Measurements from ENCODE around the gene CAMK2B.

CAMK2B gene

GRCh38 chr7:44306606-44307005 lies 18.8 kb downstream of the CAMK2B start:
- no peak overlapping the region for H3K27ac ChIP-seq (ENCODE audit: low read depth, low read length)
- no peak overlapping the region for H3K9ac ChIP-seq (ENCODE audit: low read length)
- H3K27me3 ChIP-seq (ENCODE audit: control insufficient read depth in 1 of 2, insufficient read depth in 2 of 2, low read length in 2 of 2), result peaks cover 0 to 18% of the 10 kb centered on the region in 2 donors
- no peaks in the 10 kb centered on the region for H3K36me3 ChIP-seq (ENCODE audit: insufficient read depth, low read length)
- H3K4me3 ChIP-seq (ENCODE audit: low read depth in 1 of 2, low read length in 2 of 2), result no peak overlapping the region
- no peaks in the 10 kb centered on the region for H3K9me3 ChIP-seq (ENCODE audit: low read length)
- no peaks in the 10 kb centered on the region for H3K4me1 ChIP-seq (ENCODE audit: insufficient read depth, low read length)

- Histone ChIP-seq H3K9me3 (ENCODE audit: low read length) (no peaks in the 10 kb centered on the region), H3K4me1 (ENCODE audit: insufficient read depth, low read length) (no peaks in the 10 kb centered on the region), H3K27ac (ENCODE audit: low read depth, low read length) (no peak overlapping the region), H3K4me3 (ENCODE audit: low read depth in 1 of 2, low read length in 2 of 2) (no peak overlapping the region), H3K27me3 (ENCODE audit: control insufficient read depth in 1 of 2, insufficient read depth in 2 of 2, low read length in 2 of 2) (peaks cover 0 to 15% of the 10 kb centered on the region in 2 donors), H3K9ac (ENCODE audit: low read length) (no peak overlapping the region), H3K36me3 (ENCODE audit: insufficient read depth, low read length) (no peaks in the 10 kb centered on the region)
Observed at GRCh38 chr7:44305564-44306507, 19.6 kb downstream of the CAMK2B start.

- peaks cover 11 to 15% of the 10 kb centered on the region in 2 donors for H3K27me3 ChIP-seq (ENCODE audit: control insufficient read depth in 1 of 2, insufficient read depth in 2 of 2, low read length in 2 of 2)
- no peak overlapping the region for H3K9ac ChIP-seq (ENCODE audit: low read length)
- no peaks in the 10 kb centered on the region for H3K36me3 ChIP-seq (ENCODE audit: insufficient read depth, low read length)
- no peak overlapping the region for H3K27ac ChIP-seq (ENCODE audit: low read depth, low read length)
- H3K4me3 ChIP-seq (ENCODE audit: low read depth in 1 of 2, low read length in 2 of 2), result no peak overlapping the region
- no peaks in the 10 kb centered on the region for H3K4me1 ChIP-seq (ENCODE audit: insufficient read depth, low read length)
- H3K9me3 ChIP-seq (ENCODE audit: low read length), result no peaks in the 10 kb centered on the region
Observed at GRCh38 chr7:44294325-44295069, 30.9 kb downstream of the CAMK2B start.

GRCh38 chr7:44293561-44294324 lies 31.7 kb downstream of the CAMK2B start:
- Histone ChIP-seq H3K9ac (ENCODE audit: low read length) (no peak overlapping the region), H3K9me3 (ENCODE audit: low read length) (no peaks in the 10 kb centered on the region), H3K27me3 (ENCODE audit: control insufficient read depth in 1 of 2, insufficient read depth in 2 of 2, low read length in 2 of 2) (peaks cover 11 to 15% of the 10 kb centered on the region in 2 donors), H3K4me1 (ENCODE audit: insufficient read depth, low read length) (no peaks in the 10 kb centered on the region), H3K27ac (ENCODE audit: low read depth, low read length) (no peak overlapping the region), H3K4me3 (ENCODE audit: low read depth in 1 of 2, low read length in 2 of 2) (no peak overlapping the region), H3K36me3 (ENCODE audit: insufficient read depth, low read length) (no peaks in the 10 kb centered on the region)

- Histone ChIP-seq H3K4me3 (ENCODE audit: low read depth in 1 of 2, low read length in 2 of 2) (no peak overlapping the region), H3K27me3 (ENCODE audit: control insufficient read depth in 1 of 2, insufficient read depth in 2 of 2, low read length in 2 of 2) (peaks cover 11 to 15% of the 10 kb centered on the region in 2 donors), H3K27ac (ENCODE audit: low read depth, low read length) (no peak overlapping the region), H3K4me1 (ENCODE audit: insufficient read depth, low read length) (no peaks in the 10 kb centered on the region), H3K9ac (ENCODE audit: low read length) (no peak overlapping the region), H3K9me3 (ENCODE audit: low read length) (no peaks in the 10 kb centered on the region), H3K36me3 (ENCODE audit: insufficient read depth, low read length) (no peaks in the 10 kb centered on the region)
Observed at GRCh38 chr7:44292876-44293560, 32.4 kb downstream of the CAMK2B start.

GRCh38 chr7:44292420-44292817 lies 33.0 kb downstream of the CAMK2B start:
- Histone ChIP-seq H3K27me3 (ENCODE audit: control insufficient read depth in 1 of 2, insufficient read depth in 2 of 2, low read length in 2 of 2) (peaks cover 11 to 15% of the 10 kb centered on the region in 2 donors), H3K4me1 (ENCODE audit: insufficient read depth, low read length) (no peaks in the 10 kb centered on the region), H3K9ac (ENCODE audit: low read length) (no peak overlapping the region), H3K27ac (ENCODE audit: low read depth, low read length) (no peak overlapping the region), H3K4me3 (ENCODE audit: low read depth in 1 of 2, low read length in 2 of 2) (no peak overlapping the region), H3K36me3 (ENCODE audit: insufficient read depth, low read length) (no peaks in the 10 kb centered on the region), H3K9me3 (ENCODE audit: low read length) (no peaks in the 10 kb centered on the region)

- Histone ChIP-seq H3K36me3 (ENCODE audit: insufficient read depth, low read length) (no peaks in the 10 kb centered on the region), H3K4me3 (ENCODE audit: low read depth in 1 of 2, low read length in 2 of 2) (no peak overlapping the region), H3K27me3 (ENCODE audit: control insufficient read depth in 1 of 2, insufficient read depth in 2 of 2, low read length in 2 of 2) (peaks cover 11 to 15% of the 10 kb centered on the region in 2 donors), H3K9me3 (ENCODE audit: low read length) (no peaks in the 10 kb centered on the region), H3K27ac (ENCODE audit: low read depth, low read length) (no peak overlapping the region), H3K4me1 (ENCODE audit: insufficient read depth, low read length) (no peaks in the 10 kb centered on the region), H3K9ac (ENCODE audit: low read length) (no peak overlapping the region)
Observed at GRCh38 chr7:44291733-44292419, 33.5 kb downstream of the CAMK2B start.

- H3K9ac ChIP-seq (ENCODE audit: low read length), result no peak overlapping the region
- no peaks in the 10 kb centered on the region for H3K9me3 ChIP-seq (ENCODE audit: low read length)
- H3K27me3 ChIP-seq (ENCODE audit: control insufficient read depth in 1 of 2, insufficient read depth in 2 of 2, low read length in 2 of 2), result peaks cover 11 to 15% of the 10 kb centered on the region in 2 donors
- H3K4me1 ChIP-seq (ENCODE audit: insufficient read depth, low read length), result no peaks in the 10 kb centered on the region
- H3K27ac ChIP-seq (ENCODE audit: low read depth, low read length), result no peak overlapping the region
- H3K36me3 ChIP-seq (ENCODE audit: insufficient read depth, low read length), result no peaks in the 10 kb centered on the region
- H3K4me3 ChIP-seq (ENCODE audit: low read depth in 1 of 2, low read length in 2 of 2), result no peak overlapping the region
Observed at GRCh38 chr7:44291066-44291732, 34.2 kb downstream of the CAMK2B start.

- Histone ChIP-seq H3K27ac (ENCODE audit: low read depth, low read length) (no peak overlapping the region), H3K27me3 (ENCODE audit: control insufficient read depth in 1 of 2, insufficient read depth in 2 of 2, low read length in 2 of 2) (peaks cover 11 to 15% of the 10 kb centered on the region in 2 donors), H3K4me3 (ENCODE audit: low read depth in 1 of 2, low read length in 2 of 2) (no peak overlapping the region), H3K9ac (ENCODE audit: low read length) (no peak overlapping the region), H3K4me1 (ENCODE audit: insufficient read depth, low read length) (no peaks in the 10 kb centered on the region), H3K9me3 (ENCODE audit: low read length) (no peaks in the 10 kb centered on the region), H3K36me3 (ENCODE audit: insufficient read depth, low read length) (no peaks in the 10 kb centered on the region)
Observed at GRCh38 chr7:44290252-44290620, 35.2 kb downstream of the CAMK2B start.
